H1 (cell line): Measurements from ENCODE around the gene BTBD9. TPM values are rescaled to one million over a fixed set of nuclear protein-coding genes. Genes with fewer than 3 reads are reported as not detected.

Experiments
- CTCF ChIA-PET: fragments of 300-600 bp; sonication (Branson Sonifier 250); formaldehyde crosslinking; loops from one replicate; lab custom pipeline; 2021; ENCODE audit not compliant: partially characterized antibody; lab: Charles Lee
- POLR2A ChIA-PET: fragments of 300-600 bp; sonication (Branson Sonifier 250); formaldehyde crosslinking; loops from one replicate; lab custom pipeline; 2021; ENCODE audit warnings: inconsistent platforms; ENCODE audit not compliant: partially characterized antibody; lab: Charles Lee
- DNase-seq, 2 experiments: peaks; one replicate each; pipeline versions ENCODE4 v3.0.0 to v3.0.0-alpha.2; 2010 to 2022; ENCODE audit warnings: low spot score in 2 of 2, low read depth in 1 of 2, mixed read lengths in 1 of 2
- FAIRE-seq: peaks from 2 replicates; lab custom pipeline; 2011; peaks lifted over from hg19 to GRCh38; lab: Jason Lieb, UNC
- H2AFZ ChIP-seq: 2 replicates; pipeline ENCODE4 v1.8.1; 2012; ENCODE audit warnings: low read length, inconsistent platforms
- H2AK5ac ChIP-seq: 2 replicates; pipeline ENCODE4 v1.6.1; 2013; ENCODE audit warnings: low read depth, low read length
- H2BK120ac ChIP-seq: replicated peaks from 2 replicates; pipeline ENCODE3; 2013; ENCODE audit warnings: low read depth, low read length, inconsistent platforms
- H2BK12ac ChIP-seq: 2 replicates; pipeline ENCODE4 v1.6.1; 2013; ENCODE audit warnings: low read depth, low read length
- H2BK15ac ChIP-seq: 2 replicates; pipeline ENCODE4 v1.6.1; 2013; ENCODE audit warnings: low read length
- H2BK20ac ChIP-seq: 2 replicates; pipeline ENCODE4 v1.6.1; 2013; ENCODE audit warnings: low read length
- H2BK5ac ChIP-seq: 2 replicates; pipeline ENCODE4 v1.6.1; 2013; ENCODE audit warnings: low read depth, low read length
- H3K14ac ChIP-seq: 2 replicates; pipeline ENCODE4 v1.6.1; 2013; ENCODE audit warnings: inconsistent platforms; ENCODE audit not compliant: insufficient read length
- H3K18ac ChIP-seq: 2 replicates; pipeline ENCODE4 v1.6.1; 2013; ENCODE audit warnings: low read length; ENCODE audit errors: extremely low read depth
- H3K23ac ChIP-seq: 2 replicates; pipeline ENCODE4 v1.6.1; 2013; ENCODE audit warnings: inconsistent platforms; ENCODE audit not compliant: insufficient read length
- H3K23me2 ChIP-seq: 2 replicates; pipeline ENCODE4 v1.6.1; 2013; ENCODE audit warnings: low read depth, low read length
- H3K27ac ChIP-seq: 2 replicates; pipeline ENCODE4 v1.6.1; 2011; ENCODE audit warnings: low read depth, low read length, inconsistent platforms
- H3K27me3 ChIP-seq, 4 experiments: replicated peaks in 1 of 4; 1 replicate in 1 of 4; 2 replicates in 3 of 4; pipeline versions ENCODE4 v1.6.1 to v1.8.1; 2011 to 2013; ENCODE audit warnings: low read length in 3 of 4, mild to moderate bottlenecking in 3 of 4, inconsistent platforms in 2 of 4, mixed read lengths in 2 of 4, moderate library complexity in 1 of 4; ENCODE audit not compliant: control insufficient read depth in 3 of 4, insufficient read depth in 3 of 4; ENCODE audit errors: extremely low read depth in 1 of 4
- H3K36me3 ChIP-seq, 4 experiments: 2 replicates each; pipeline versions ENCODE4 v1.6.1 to v1.8.1; 2011 to 2013; ENCODE audit warnings: mild to moderate bottlenecking in 4 of 4, low read length in 3 of 4, moderate library complexity in 2 of 4, control low read depth in 1 of 4, inconsistent platforms in 1 of 4; ENCODE audit not compliant: insufficient read depth in 4 of 4, control insufficient read depth in 2 of 4
- H3K4ac ChIP-seq: replicated peaks from 2 replicates; pipeline ENCODE3; 2013; ENCODE audit warnings: low read length, low read depth, mixed read lengths, inconsistent platforms; ENCODE audit not compliant: insufficient read length
- H3K4me1 ChIP-seq, 4 experiments: replicated peaks in 1 of 4; 1 replicate in 1 of 4; 2 replicates in 3 of 4; pipeline versions ENCODE4 v1.6.1 to v1.8.1; 2011 to 2013; ENCODE audit warnings: low read length in 3 of 4, inconsistent platforms in 2 of 4, mixed read lengths in 1 of 4; ENCODE audit not compliant: insufficient read depth in 4 of 4, control insufficient read depth in 3 of 4
- H3K4me2 ChIP-seq, 2 experiments: 2 replicates each; pipeline versions ENCODE4 v1.6.1 to v1.8.1; 2011 to 2013; ENCODE audit warnings: low read depth in 2 of 2, low read length in 2 of 2, control low read depth in 1 of 2, inconsistent platforms in 1 of 2, mild to moderate bottlenecking in 1 of 2; ENCODE audit not compliant: insufficient read depth in 1 of 2
- H3K4me3 ChIP-seq, 4 experiments: fragments of 200-600, 300-600 bp in 1 of 4; sonication (generic), shearing (Covaris generic), sonication (Bioruptor Twin) in 1 of 4; 2 replicates each; pipeline versions ENCODE4 v1.5.1 to v1.8.1; 2011 to 2016; ENCODE audit warnings: low read length in 4 of 4, low read depth in 3 of 4, control low read depth in 2 of 4, inconsistent platforms in 2 of 4, mild to moderate bottlenecking in 2 of 4, mixed read lengths in 1 of 4, moderate library complexity in 1 of 4; ENCODE audit not compliant: insufficient read depth in 2 of 4; ENCODE audit errors: extremely low read depth in 1 of 4
- H3K56ac ChIP-seq: replicated peaks from 2 replicates; pipeline ENCODE3; 2013; ENCODE audit warnings: low read depth, mild to moderate bottlenecking, mixed read lengths, low read length, inconsistent platforms; ENCODE audit not compliant: insufficient read length
- H3K79me1 ChIP-seq: 2 replicates; pipeline ENCODE4 v1.6.1; 2013; ENCODE audit warnings: low read depth, low read length, control low read depth
- H3K79me2 ChIP-seq, 2 experiments: 2 replicates each; pipeline versions ENCODE4 v1.6.1 to v1.8.1; 2012 to 2013; ENCODE audit warnings: low read length in 2 of 2, mild to moderate bottlenecking in 2 of 2, inconsistent platforms in 1 of 2; ENCODE audit not compliant: insufficient read depth in 2 of 2, control insufficient read depth in 1 of 2
- H3K9ac ChIP-seq, 4 experiments: replicated peaks in 1 of 4; 1 replicate in 1 of 4; 2 replicates in 3 of 4; pipeline versions ENCODE4 v1.6.1 to v1.8.1; 2011 to 2013; ENCODE audit warnings: low read depth in 3 of 4, low read length in 3 of 4, control low read depth in 2 of 4, mild to moderate bottlenecking in 2 of 4, moderate library complexity in 2 of 4, inconsistent platforms in 1 of 4; ENCODE audit errors: extremely low read depth in 1 of 4
- H3K9me3 ChIP-seq, 2 experiments: 2 replicates each; pipeline versions ENCODE4 v1.6.1 to v1.8.1; 2012 to 2013; ENCODE audit warnings: mild to moderate bottlenecking in 2 of 2, moderate library complexity in 2 of 2, control low read depth in 1 of 2, inconsistent platforms in 1 of 2, low read depth in 1 of 2, low read length in 1 of 2, mixed read lengths in 1 of 2; ENCODE audit not compliant: insufficient read depth in 2 of 2
- H4K20me1 ChIP-seq, 2 experiments: replicated peaks in 1 of 2; 2 replicates each; pipeline versions ENCODE3 to v1.8.1; 2011 to 2013; ENCODE audit warnings: inconsistent platforms in 2 of 2, low read length in 2 of 2, mild to moderate bottlenecking in 1 of 2; ENCODE audit not compliant: insufficient read depth in 2 of 2, control insufficient read depth in 1 of 2
- H4K5ac ChIP-seq: 2 replicates; pipeline ENCODE4 v1.6.1; 2013; ENCODE audit warnings: low read length, low read depth, mixed read lengths, inconsistent platforms; ENCODE audit not compliant: insufficient read length
- H4K8ac ChIP-seq: 2 replicates; pipeline ENCODE4 v1.8.0; 2013; ENCODE audit warnings: mild to moderate bottlenecking, moderate library complexity, low read length, inconsistent platforms; ENCODE audit not compliant: insufficient read depth; ENCODE audit errors: extremely low read depth
- H4K91ac ChIP-seq: replicated peaks from 2 replicates; pipeline ENCODE3; 2013; ENCODE audit warnings: low read length, mixed read lengths, inconsistent platforms; ENCODE audit not compliant: insufficient read length
- ATF3 ChIP-seq: IDR thresholded peaks from 2 replicates; pipeline ENCODE4 v1.6.1; 2011; ENCODE audit warnings: low read depth, mild to moderate bottlenecking, low read length; ENCODE audit not compliant: insufficient read depth
- CHD1 ChIP-seq: IDR thresholded peaks from 2 replicates; pipeline ENCODE4 v1.6.1; 2012; ENCODE audit warnings: low read depth, low read length, improper control_type of control experiment
- EP300 ChIP-seq, 2 experiments: IDR thresholded peaks; 1 replicate in 1 of 2; 2 replicates in 1 of 2; pipeline ENCODE4 v1.6.1; 2011 to 2012; ENCODE audit warnings: low read depth in 2 of 2, low read length in 2 of 2, mild to moderate bottlenecking in 2 of 2, borderline replicate concordance in 1 of 2, inconsistent platforms in 1 of 2, moderate library complexity in 1 of 2
- EZH2 ChIP-seq: fragments of 200-600 bp; sonication (generic); IDR thresholded peaks from 2 replicates; pipeline ENCODE4 v1.7.1; 2012; ENCODE audit warnings: low read depth, mild to moderate bottlenecking, moderate library complexity, low read length, inconsistent platforms; ENCODE audit not compliant: severe bottlenecking
- KDM5A ChIP-seq: fragments of 200-600 bp; IDR thresholded peaks from 2 replicates; pipeline ENCODE4 v1.7.1; 2012; ENCODE audit warnings: mild to moderate bottlenecking, low read length, inconsistent platforms, mixed read lengths
- RBBP5 ChIP-seq: IDR thresholded peaks from 2 replicates; pipeline ENCODE4 v1.7.1; 2012; ENCODE audit warnings: low read depth, mild to moderate bottlenecking, inconsistent platforms, low read length, moderate library complexity, borderline replicate concordance
- RNF2 ChIP-seq: fragments of 200-900, 300-1000 bp; sonication (generic); IDR thresholded peaks from 2 replicates; pipeline ENCODE4 v1.7.1; 2016; ENCODE audit warnings: borderline replicate concordance, low read depth, mild to moderate bottlenecking, antibody characterized with exemption, low read length; ENCODE audit not compliant: poor library complexity, severe bottlenecking; ENCODE audit errors: missing control alignments
- SAP30 ChIP-seq: fragments of 300-600 bp; sonication (generic); IDR thresholded peaks from 2 replicates; pipeline ENCODE4 v1.7.1; 2012; ENCODE audit warnings: low read length, moderate library complexity, mild to moderate bottlenecking, inconsistent platforms; ENCODE audit not compliant: insufficient read depth, insufficient replicate concordance
- YY1 ChIP-seq: IDR thresholded peaks from 2 replicates; pipeline ENCODE4 v1.6.1; 2011; ENCODE audit warnings: low read depth, mild to moderate bottlenecking, low read length
- WGBS, 2 experiments: shearing (Covaris generic) in 1 of 2; methylation state at CpG; one replicate each; pipeline versions ENCODE4 v1.1.6 to v1.1.7; 2013 to 2015; ENCODE audit warnings: low lambda C conversion rate in 2 of 2, mixed read lengths in 2 of 2, inconsistent platforms in 1 of 2, low coverage in 1 of 2, missing lambda C conversion rate in 1 of 2; ENCODE audit not compliant: insufficient replicate concordance in 2 of 2, insufficient coverage in 1 of 2, insufficient read length in 1 of 2; ENCODE audit errors: extremely low coverage in 1 of 2, missing lambda C conversion rate in 1 of 2; 5-methylcytosine and 5-hydroxymethylcytosine counted together
- polyA plus RNA-seq, 7 experiments: library from polyadenylated mRNA; depleted of rRNA in 3 of 7; stranded (reverse) in 5 of 7; unstranded in 2 of 7; fragments of >200 nt in 5 of 7; fragments of 200-250 nt in 2 of 7; gene quantifications; 1 replicate in 5 of 7; 2 replicates in 1 of 7; 4 replicates in 1 of 7; pipeline versions ENCODE4 v1.2.1 to v1.2.3, GENCODE V29; 2011 to 2013; ENCODE audit warnings: missing spikeins in 2 of 7, mixed read lengths in 2 of 7
- total RNA-seq: library from RNA; stranded (reverse); fragmentation: NEBNext Ultra II Directional; extraction: Animal tissue kit (Norgen Biotek cat#: 25700); gene quantifications from 2 replicates; pipeline ENCODE4 v1.2.1, GENCODE V29; 2021

The BTBD9 gene
- total and polyA plus RNA-seq, 2 of the 8 experiments (the other 6 are each of a cell fraction or from before 2014, with no cell fraction given), result 0.92 to 4.1 TPM

DNA sequence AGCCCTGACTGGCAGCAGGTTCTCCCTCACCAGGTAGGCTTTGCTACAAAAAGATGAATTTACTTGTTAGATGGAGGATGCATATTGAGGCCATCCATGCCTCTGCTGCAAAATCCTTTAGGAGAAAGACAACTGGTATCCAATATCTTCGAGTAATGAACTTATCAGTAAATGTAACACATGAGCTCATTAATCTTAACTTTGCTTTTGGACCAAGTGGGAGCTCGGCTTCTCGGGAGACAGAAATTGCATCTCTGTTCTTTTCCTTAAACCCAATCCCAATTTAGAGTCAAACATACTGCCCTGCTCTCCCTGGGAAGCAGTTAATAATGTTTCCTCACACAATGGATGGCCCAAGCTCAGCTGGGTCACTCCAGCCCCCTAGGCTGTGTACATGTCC lies 489.7 kb downstream of the BTBD9 start:
- FAIRE-seq (no peak), DNase-seq (peak in 1 of 2 experiments; percentile 28)
- WGBS, 2 experiments, result 87% methylated on average over 3 of the region's 3 CpGs; no CpG with 5 or more reads in 1 of the 2 experiments
- H2AK5ac ChIP-seq, result no peak overlapping the region
- no peak overlapping the region for H3K4me3 ChIP-seq
- no peak overlapping the region for H3K9ac ChIP-seq
- no peak overlapping the region for H2BK15ac ChIP-seq
- no peak overlapping the region for H4K8ac ChIP-seq
- ChIA-PET CTCF (interaction anchor here (0.8 to 1.0 kb wide), 3 partner anchors 19 to 537 kb away, joined by 3 to 6 read pairs (median 3); no protein-coding TSS in a partner anchor), POLR2A (interaction anchor here (1.4 kb wide), 1 partner anchor 13 kb away, joined by 3 read pairs; no protein-coding TSS in a partner anchor)
- H3K4ac ChIP-seq, result no peak overlapping the region
- no peak overlapping the region for H3K14ac ChIP-seq
- peaks cover 2 to 3% of the 10 kb centered on the region in 2 experiments for H4K20me1 ChIP-seq
- H2BK120ac ChIP-seq, result no peak overlapping the region
- no peak overlapping the region for H3K56ac ChIP-seq
- no peak overlapping the region for H2BK12ac ChIP-seq
- no peak overlapping the region for H3K18ac ChIP-seq
- H3K27me3 ChIP-seq, result no peaks in the 10 kb centered on the region
- peaks cover 0 to 12% (median 3%) of the 10 kb centered on the region in 4 experiments; a peak in 6 of 7 replicates for H3K4me1 ChIP-seq
- no peak overlapping the region for H4K5ac ChIP-seq
- H3K23me2 ChIP-seq, result no peaks in the 10 kb centered on the region
- H3K4me2 ChIP-seq, result no peak overlapping the region
- no peaks in the 10 kb centered on the region for H3K36me3 ChIP-seq
- no peak overlapping the region for H2AFZ ChIP-seq
- no peak overlapping the region for H2BK20ac ChIP-seq
- no peak overlapping the region for H3K23ac ChIP-seq
- H4K91ac ChIP-seq, result no peak overlapping the region
- H3K9me3 ChIP-seq, result no peaks in the 10 kb centered on the region
- no peaks in the 10 kb centered on the region for H3K79me2 ChIP-seq
- H3K27ac ChIP-seq, result no peak overlapping the region
- H3K79me1 ChIP-seq, result 0 out of 2 replicates have a peak, but pooled peaks cover 2% of the 10 kb centered on the region
- no peak overlapping the region for H2BK5ac ChIP-seq
- TF ChIP-seq ATF3 (no peak), RNF2 (no peak), KDM5A (no peak), YY1 (no peak), EZH2 (no peak), SAP30 (no peak), CHD1 (no peak), EP300 (IDR thresholded peaks at IDR 0.05; ENCODE audit: borderline replicate concordance in 1 of 2, low read depth in 2 of 2, low read length in 2 of 2) (no peak), RBBP5 (no peak)
